HEK293T (cell line): ENCODE measurements around the gene SPC25.
"Not testable (repeated sequence)": the region's sequence is repeated elsewhere in the genome, so short reads cannot be mapped to it uniquely, and the experiment has no call there.

Experiments used
- CTCF ChIA-PET: fragments of 350-600 bp; formaldehyde crosslinking; extraction: SDS; loops from one replicate; lab custom pipeline; 2021; ENCODE audit warnings: antibody characterized with exemption, inconsistent platforms; lab: Yijun Ruan, JAX
- POLR2A ChIA-PET: fragments of 350-600 bp; formaldehyde crosslinking; extraction: SDS; loops from one replicate; lab custom pipeline; 2020; ENCODE audit warnings: antibody characterized with exemption, inconsistent platforms; lab: Yijun Ruan, JAX
- DNase-seq: peaks from one replicate; pipeline ENCODE4 v3.0.0; 2012; ENCODE audit warnings: mixed read lengths; ENCODE audit errors: extremely low spot score
- ARNT ChIP-seq: fragments of 450-650 bp; IDR thresholded peaks from 2 replicates; pipeline ENCODE4 v1.6.1; 2017; ENCODE audit warnings: mild to moderate bottlenecking
- BHLHE40 ChIP-seq: fragments of 450-650 bp; IDR thresholded peaks from 2 replicates; pipeline ENCODE4 v1.6.1; 2016; ENCODE audit warnings: mild to moderate bottlenecking, moderate library complexity, borderline replicate concordance
- CTBP1 ChIP-seq: fragments of 450-650 bp; IDR thresholded peaks from 2 replicates; pipeline ENCODE4 v1.6.1; 2016; ENCODE audit warnings: borderline replicate concordance
- ELF4 ChIP-seq: fragments of 450-650 bp; IDR thresholded peaks from 2 replicates; pipeline ENCODE4 v1.6.1; 2017; ENCODE audit warnings: antibody characterized with exemption
- FOXA1 ChIP-seq: fragments of 450-650 bp; IDR thresholded peaks from 2 replicates; pipeline ENCODE4 v1.6.1; 2016; ENCODE audit warnings: mild to moderate bottlenecking
- FOXK2 ChIP-seq: fragments of 450-650 bp; IDR thresholded peaks from 2 replicates; pipeline ENCODE4 v1.6.1; 2016; ENCODE audit warnings: mild to moderate bottlenecking
- FOXM1 ChIP-seq: fragments of 450-650 bp; IDR thresholded peaks from 2 replicates; pipeline ENCODE4 v1.6.1; 2017; ENCODE audit warnings: mild to moderate bottlenecking, borderline replicate concordance
- HDGF ChIP-seq: fragments of 450-650 bp; IDR thresholded peaks from 2 replicates; pipeline ENCODE4 v1.6.1; 2017; ENCODE audit warnings: antibody characterized with exemption, borderline replicate concordance
- L3MBTL2 ChIP-seq: fragments of 450-650 bp; conservative IDR thresholded peaks from 2 replicates; pipeline ENCODE4 v1.6.1; 2016; ENCODE audit warnings: mild to moderate bottlenecking
- LEF1 ChIP-seq: fragments of 450-650 bp; IDR thresholded peaks from 2 replicates; pipeline ENCODE4 v1.6.1; 2017; ENCODE audit warnings: mild to moderate bottlenecking, borderline replicate concordance
- NFRKB ChIP-seq: fragments of 450-650 bp; IDR thresholded peaks from 2 replicates; pipeline ENCODE4 v1.6.1; 2016; ENCODE audit warnings: mild to moderate bottlenecking, moderate library complexity
- SP1 ChIP-seq: fragments of 450-650 bp; IDR thresholded peaks from 2 replicates; pipeline ENCODE4 v1.6.1; 2017
- SUZ12 ChIP-seq: fragments of 450-650 bp; IDR thresholded peaks from 2 replicates; pipeline ENCODE4 v1.6.1; 2016; ENCODE audit warnings: mild to moderate bottlenecking
- TARDBP ChIP-seq: fragments of 450-650 bp; IDR thresholded peaks from 2 replicates; pipeline ENCODE4 v1.6.1; 2016
- ZNF384 ChIP-seq: fragments of 450-650 bp; IDR thresholded peaks from 2 replicates; pipeline ENCODE4 v1.6.1; 2016
- TF ChIP-seq, protein P1 (sequence below): fragments of 450-650 bp; IDR thresholded peaks from 2 replicates; pipeline ENCODE4 v1.6.1; 2016

Gene SPC25

DNA sequence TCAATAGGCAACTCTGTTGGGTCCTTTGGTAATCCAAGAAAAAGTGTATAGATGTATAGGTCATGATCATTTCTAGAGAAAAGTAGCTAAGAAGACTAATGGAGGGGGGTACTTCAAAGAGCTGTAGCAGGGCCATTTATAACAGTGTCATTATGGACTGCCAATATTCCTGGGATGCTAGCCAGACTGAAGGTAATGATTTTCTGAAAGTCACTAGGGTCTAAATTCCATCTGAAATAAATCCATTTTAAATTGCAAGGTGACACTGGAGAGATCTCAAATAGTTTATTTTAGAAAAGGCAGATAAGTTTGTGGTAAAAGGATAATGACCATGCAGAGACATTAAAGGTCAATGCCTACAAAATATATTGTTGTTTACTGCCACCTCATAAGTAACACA, 4.5 kb upstream of the SPC25 start:
- DNase-seq = no peak
- POLR2A ChIA-PET = no interaction called here
- TF ChIP-seq ELF4 = no peak
- TF ChIP-seq FOXA1 = no peak
- TF ChIP-seq CTBP1 = no peak
- TF ChIP-seq FOXK2 = no peak
- TF ChIP-seq BHLHE40 = no peak
- no peak for TF ChIP-seq FOXM1
- CTCF ChIA-PET = no interaction called here

DNA sequence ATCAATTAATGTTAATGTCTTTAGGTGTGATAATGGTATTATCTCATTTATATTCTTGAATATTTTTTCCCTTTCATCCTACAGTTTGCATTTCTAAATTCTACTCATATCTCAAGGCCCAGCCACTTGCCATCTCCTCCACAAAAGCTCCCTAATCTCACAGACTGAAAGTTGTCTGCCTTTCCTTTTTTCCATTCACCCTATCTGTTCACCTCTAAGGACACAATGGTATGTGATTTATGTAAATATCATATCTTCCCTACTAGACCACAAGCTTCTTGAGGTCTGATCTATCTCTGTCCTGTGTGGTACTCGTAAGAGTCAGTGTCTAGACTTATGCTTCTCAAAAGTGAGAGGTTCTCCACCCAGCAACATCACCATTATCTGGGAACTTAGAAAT, 3.9 kb upstream of the SPC25 start:
- no peak for DNase-seq
- CTCF ChIA-PET = no interaction called here
- TF ChIP-seq SP1 (no peak), NFRKB (no peak), LEF1 (no peak), HDGF (no peak), FOXM1 (no peak), TARDBP (no peak), SUZ12 (no peak), FOXA1 (no peak), L3MBTL2 (no peak), ELF4 (no peak), ZNF384 (no peak), ARNT (no peak)
- TF ChIP-seq, protein P1, sequence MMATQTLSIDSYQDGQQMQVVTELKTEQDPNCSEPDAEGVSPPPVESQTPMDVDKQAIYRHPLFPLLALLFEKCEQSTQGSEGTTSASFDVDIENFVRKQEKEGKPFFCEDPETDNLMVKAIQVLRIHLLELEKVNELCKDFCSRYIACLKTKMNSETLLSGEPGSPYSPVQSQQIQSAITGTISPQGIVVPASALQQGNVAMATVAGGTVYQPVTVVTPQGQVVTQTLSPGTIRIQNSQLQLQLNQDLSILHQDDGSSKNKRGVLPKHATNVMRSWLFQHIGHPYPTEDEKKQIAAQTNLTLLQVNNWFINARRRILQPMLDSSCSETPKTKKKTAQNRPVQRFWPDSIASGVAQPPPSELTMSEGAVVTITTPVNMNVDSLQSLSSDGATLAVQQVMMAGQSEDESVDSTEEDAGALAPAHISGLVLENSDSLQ = no peak
- POLR2A ChIA-PET = no interaction called here

- DNase-seq = no peak
- TF ChIP-seq LEF1 (no peak), CTBP1 (no peak), ZNF384 (no peak), NFRKB (no peak), L3MBTL2 (no peak), TARDBP (no peak), HDGF (no peak), SP1 (no peak), FOXK2 (no peak)
- TF ChIP-seq, protein P1 = no peak
- POLR2A ChIA-PET = no interaction called here
- CTCF ChIA-PET = no interaction called here
These were observed 2.1 kb upstream of the SPC25 start for GRCh38 chr2:168892327-168892726.

- ChIA-PET CTCF (no interaction called here), POLR2A (no interaction called here)
- no peak for TF ChIP-seq HDGF
- no peak for TF ChIP-seq SP1
- TF ChIP-seq, protein P1 = no peak
- no peak for DNase-seq
These were observed 610 bp downstream of the SPC25 start for GRCh38 chr2:168889635-168890005.

GRCh38 chr2:168884975-168885374, 5.3 kb downstream of the SPC25 start:
- no peak for TF ChIP-seq L3MBTL2
- TF ChIP-seq SP1 = no peak
- TF ChIP-seq BHLHE40 = no peak
- no peak for TF ChIP-seq FOXM1
- TF ChIP-seq FOXK2 = no peak
- no peak for TF ChIP-seq LEF1
- no peak for TF ChIP-seq NFRKB
- no peak for TF ChIP-seq CTBP1
- TF ChIP-seq SUZ12 = no peak
- TF ChIP-seq HDGF = no peak
- TF ChIP-seq TARDBP = no peak
- TF ChIP-seq ARNT = no peak
- no peak for TF ChIP-seq ZNF384
- TF ChIP-seq, protein P1 = no peak
- no peak for TF ChIP-seq FOXA1
- POLR2A ChIA-PET = no interaction called here
- CTCF ChIA-PET = interaction anchor here (0.6 kb wide), 1 partner anchor 35 kb away, joined by 4 read pairs; no protein-coding TSS in a partner anchor
- no peak for DNase-seq

GRCh38 chr2:168882163-168882562, 8.1 kb downstream of the SPC25 start:
- POLR2A ChIA-PET, DNase-seq, CTCF ChIA-PET: not testable (repeated sequence)

DNA sequence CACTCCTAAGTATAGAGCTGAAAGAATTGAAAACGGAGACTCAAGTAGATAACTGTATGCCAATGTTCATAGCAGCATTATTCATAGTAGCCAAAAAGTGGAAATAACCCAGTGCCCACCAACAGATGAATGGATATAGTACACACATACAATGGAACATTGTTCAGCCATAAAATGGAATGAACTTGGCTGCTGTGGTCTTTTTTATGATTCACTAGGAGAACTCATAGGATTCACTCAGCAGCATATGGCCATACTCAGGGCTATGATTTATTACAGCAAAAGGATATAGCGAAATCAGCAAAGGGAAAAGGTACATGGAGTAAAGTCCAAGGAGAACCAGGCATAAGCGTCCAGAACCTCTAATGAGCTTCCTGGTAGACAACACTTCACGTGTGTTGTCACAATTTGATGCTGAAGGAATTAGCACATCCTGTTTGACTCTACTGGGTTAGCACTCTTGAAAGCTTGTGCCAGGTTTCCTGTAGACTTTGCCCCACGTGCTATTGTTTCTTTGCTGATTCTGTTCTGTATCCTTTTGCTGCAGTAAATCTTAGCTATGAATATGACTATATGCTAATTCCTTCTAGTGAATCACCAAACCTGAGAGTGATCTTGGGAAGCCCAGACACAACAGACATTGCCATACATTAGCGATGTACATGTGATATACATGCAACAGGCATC, 15.7 kb downstream of the SPC25 start:
- DNase-seq = no peak
- no peak for TF ChIP-seq BHLHE40
- no peak for TF ChIP-seq SP1
- no peak for TF ChIP-seq SUZ12
- no peak for TF ChIP-seq L3MBTL2
- no peak for TF ChIP-seq HDGF
- TF ChIP-seq FOXK2 = no peak
- TF ChIP-seq FOXM1 = no peak
- no peak for TF ChIP-seq NFRKB
- TF ChIP-seq ZNF384 = no peak
- TF ChIP-seq TARDBP = no peak
- TF ChIP-seq ARNT = no peak
- TF ChIP-seq ELF4 = no peak
- TF ChIP-seq, protein P1 = no peak
- POLR2A ChIA-PET = no interaction called here
- CTCF ChIA-PET = no interaction called here

- POLR2A ChIA-PET, DNase-seq, CTCF ChIA-PET: not testable (repeated sequence)
These were observed 19.4 kb downstream of the SPC25 start for GRCh38 chr2:168870824-168871223.

- CTCF ChIA-PET, DNase-seq, POLR2A ChIA-PET: not testable (repeated sequence)
These were observed 19.9 kb downstream of the SPC25 start for GRCh38 chr2:168870369-168870768.

DNA sequence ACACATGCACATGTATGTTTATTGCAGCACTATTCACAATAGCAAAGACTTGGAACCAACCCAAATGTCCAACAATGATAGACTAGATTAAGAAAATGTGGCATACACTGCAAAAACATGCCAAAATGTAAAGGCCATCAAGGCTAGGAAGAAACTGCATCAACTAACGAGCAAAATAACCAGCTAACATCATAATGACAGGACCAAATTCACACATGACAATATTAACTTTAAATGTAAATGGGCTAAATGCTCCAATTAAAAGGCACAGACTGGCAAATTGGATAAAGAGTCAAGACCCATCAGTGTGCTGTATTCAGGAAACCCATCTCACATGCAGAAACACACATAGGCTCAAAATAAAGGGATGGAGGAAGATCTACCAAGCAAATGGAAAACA, 23.1 kb downstream of the SPC25 start:
- DNase-seq, CTCF ChIA-PET, POLR2A ChIA-PET: not testable (repeated sequence)
